SU-DHL-6 (cell line): Measurements from ENCODE around the gene CFHR4.

Experiments used
- H2AFZ ChIP-seq: fragments of 200-600 bp; sonication (generic); 2 replicates; pipeline ENCODE4 v1.6.1; 2014; ENCODE audit warnings: low read depth, mild to moderate bottlenecking, moderate library complexity, mixed read lengths, antibody characterized with exemption, low read length; ENCODE audit not compliant: severe bottlenecking
- H3F3A ChIP-seq: fragments of 200-600 bp; shearing (Covaris generic); 2 replicates; pipeline ENCODE4 v1.6.0; 2016; ENCODE audit warnings: antibody characterized with exemption, mild to moderate bottlenecking; ENCODE audit not compliant: insufficient read depth
- H3K27ac ChIP-seq: fragments of 200-600 bp; sonication (generic); 2 replicates; pipeline ENCODE4 v1.5.1; 2016; ENCODE audit warnings: low read depth, mild to moderate bottlenecking, low read length, moderate library complexity, mixed read lengths
- H3K27me3 ChIP-seq: fragments of 200-600 bp; sonication (generic), shearing (Covaris generic); 2 replicates; pipeline ENCODE4 v1.6.0; 2014; ENCODE audit warnings: mild to moderate bottlenecking, low read length
- H3K36me3 ChIP-seq: fragments of 200-600 bp; sonication (generic); 2 replicates; pipeline ENCODE4 v1.6.1; 2014; ENCODE audit warnings: mild to moderate bottlenecking, low read length, mixed read lengths
- H3K4me2 ChIP-seq: fragments of 300-600, 200-600 bp; shearing (Covaris generic), sonication (generic); 2 replicates; pipeline ENCODE4 v1.6.0; 2014; ENCODE audit warnings: low read length, low read depth, mild to moderate bottlenecking; ENCODE audit not compliant: poor library complexity, severe bottlenecking
- H3K4me3 ChIP-seq: fragments of 200-600 bp; sonication (generic); 2 replicates; pipeline ENCODE4 v1.5.1; 2014; ENCODE audit warnings: antibody characterized with exemption, low read length, mild to moderate bottlenecking, mixed read lengths; ENCODE audit not compliant: insufficient read depth, poor library complexity, severe bottlenecking
- H3K79me2 ChIP-seq: fragments of 200-600 bp; sonication (generic); 2 replicates; pipeline ENCODE4 v1.6.1; 2014; ENCODE audit warnings: mild to moderate bottlenecking, low read length, moderate library complexity; ENCODE audit not compliant: insufficient read depth
- H3K9ac ChIP-seq: fragments of 200-600 bp; sonication (generic); 2 replicates; pipeline ENCODE4 v1.7.0; 2014; ENCODE audit warnings: mild to moderate bottlenecking, low read length
- H3K9me2 ChIP-seq: fragments of 200-600 bp; sonication (generic); replicated peaks from 2 replicates; pipeline ENCODE4 v1.6.1; 2014; ENCODE audit warnings: low read length; ENCODE audit not compliant: insufficient read depth
- H3K9me3 ChIP-seq: fragments of 200-600 bp; sonication (generic); 2 replicates; pipeline ENCODE4 v1.6.1; 2014; ENCODE audit warnings: low read length, mixed read lengths; ENCODE audit not compliant: insufficient read depth
- H4K20me1 ChIP-seq: fragments of 200-600 bp; sonication (generic); 2 replicates; pipeline ENCODE4 v1.6.1; 2014; ENCODE audit warnings: low read depth, mild to moderate bottlenecking, antibody characterized with exemption, low read length, moderate library complexity, mixed read lengths
- EZH2phosphoT487 ChIP-seq: fragments of 200-600 bp; sonication (generic), shearing (Covaris generic); conservative IDR thresholded peaks from 2 replicates; pipeline ENCODE4 v1.6.1; 2018; ENCODE audit warnings: mild to moderate bottlenecking, antibody characterized with exemption, low read length, moderate library complexity, mixed read lengths
- TF ChIP-seq, protein P1 (sequence below): fragments of 200-600 bp; sonication (generic); IDR thresholded peaks from one replicate; pipeline ENCODE4 v1.5.1; 2017; ENCODE audit warnings: antibody characterized with exemption, mild to moderate bottlenecking, low read length, moderate library complexity; ENCODE audit not compliant: insufficient read depth, poor library complexity, severe bottlenecking

Gene CFHR4

DNA sequence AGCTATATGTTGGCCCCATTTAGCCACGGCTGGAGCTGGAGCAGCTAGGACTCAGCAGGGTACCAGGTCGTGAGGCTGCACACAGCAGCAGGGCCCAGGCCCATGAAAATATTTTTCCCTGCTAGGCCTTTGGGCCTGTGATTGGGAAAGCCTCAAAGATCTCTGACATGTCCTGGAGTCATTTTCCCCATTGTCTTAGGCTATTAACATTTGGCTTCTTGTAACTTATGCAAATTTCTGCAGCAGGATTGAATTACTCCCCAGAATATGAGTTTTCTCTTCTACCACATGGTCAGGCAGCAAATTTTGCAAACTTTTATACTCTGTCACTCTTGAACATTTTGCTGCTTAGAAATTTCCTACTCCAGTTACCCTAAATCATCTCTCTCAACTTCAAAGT, 66.9 kb downstream of the CFHR4 start:
- no peak overlapping the region for H3K4me3 ChIP-seq
- no peaks in the 10 kb centered on the region for H3K9me2 ChIP-seq
- H3K4me2 ChIP-seq = no peak overlapping the region
- no peaks in the 10 kb centered on the region for H4K20me1 ChIP-seq
- H2AFZ ChIP-seq = no peak overlapping the region
- no peaks in the 10 kb centered on the region for H3F3A ChIP-seq
- H3K79me2 ChIP-seq = no peaks in the 10 kb centered on the region
- H3K9me3 ChIP-seq = no peaks in the 10 kb centered on the region
- no peak overlapping the region for H3K9ac ChIP-seq
- no peak overlapping the region for H3K27ac ChIP-seq
- no peak for TF ChIP-seq EZH2phosphoT487
- TF ChIP-seq, protein P1, sequence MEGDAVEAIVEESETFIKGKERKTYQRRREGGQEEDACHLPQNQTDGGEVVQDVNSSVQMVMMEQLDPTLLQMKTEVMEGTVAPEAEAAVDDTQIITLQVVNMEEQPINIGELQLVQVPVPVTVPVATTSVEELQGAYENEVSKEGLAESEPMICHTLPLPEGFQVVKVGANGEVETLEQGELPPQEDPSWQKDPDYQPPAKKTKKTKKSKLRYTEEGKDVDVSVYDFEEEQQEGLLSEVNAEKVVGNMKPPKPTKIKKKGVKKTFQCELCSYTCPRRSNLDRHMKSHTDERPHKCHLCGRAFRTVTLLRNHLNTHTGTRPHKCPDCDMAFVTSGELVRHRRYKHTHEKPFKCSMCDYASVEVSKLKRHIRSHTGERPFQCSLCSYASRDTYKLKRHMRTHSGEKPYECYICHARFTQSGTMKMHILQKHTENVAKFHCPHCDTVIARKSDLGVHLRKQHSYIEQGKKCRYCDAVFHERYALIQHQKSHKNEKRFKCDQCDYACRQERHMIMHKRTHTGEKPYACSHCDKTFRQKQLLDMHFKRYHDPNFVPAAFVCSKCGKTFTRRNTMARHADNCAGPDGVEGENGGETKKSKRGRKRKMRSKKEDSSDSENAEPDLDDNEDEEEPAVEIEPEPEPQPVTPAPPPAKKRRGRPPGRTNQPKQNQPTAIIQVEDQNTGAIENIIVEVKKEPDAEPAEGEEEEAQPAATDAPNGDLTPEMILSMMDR = no peak
- no peaks in the 10 kb centered on the region for H3K36me3 ChIP-seq
- no peaks in the 10 kb centered on the region for H3K27me3 ChIP-seq

DNA sequence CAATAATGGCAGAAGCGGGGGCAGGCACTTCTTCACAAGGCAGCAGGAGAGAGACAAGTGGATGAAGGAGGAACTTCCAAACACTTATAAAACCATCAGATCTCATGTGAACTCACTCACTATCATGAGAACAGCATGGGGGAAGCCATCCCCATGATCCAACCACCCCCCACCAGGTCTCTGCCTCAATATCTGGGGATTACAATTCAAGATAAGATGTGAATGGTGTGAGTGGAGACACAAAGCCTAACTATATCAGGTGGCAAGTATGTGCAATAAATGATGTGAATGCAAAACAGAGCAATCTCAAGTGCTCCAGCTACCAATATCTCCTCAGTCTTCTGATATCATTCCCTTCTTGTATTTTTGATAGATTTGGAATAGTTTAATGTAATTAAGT, 68.1 kb downstream of the CFHR4 start:
- Histone ChIP-seq H3K9ac (no peak overlapping the region), H3K9me2 (no peaks in the 10 kb centered on the region), H3K27ac (no peak overlapping the region), H3K27me3 (no peaks in the 10 kb centered on the region), H3K9me3 (no peaks in the 10 kb centered on the region), H3K36me3 (no peaks in the 10 kb centered on the region), H3K4me3 (no peak overlapping the region), H3K4me2 (no peak overlapping the region), H4K20me1 (no peaks in the 10 kb centered on the region), H2AFZ (no peak overlapping the region), H3K79me2 (no peaks in the 10 kb centered on the region), H3F3A (no peaks in the 10 kb centered on the region)
- TF ChIP-seq EZH2phosphoT487 = no peak
- TF ChIP-seq, protein P1 = no peak

DNA sequence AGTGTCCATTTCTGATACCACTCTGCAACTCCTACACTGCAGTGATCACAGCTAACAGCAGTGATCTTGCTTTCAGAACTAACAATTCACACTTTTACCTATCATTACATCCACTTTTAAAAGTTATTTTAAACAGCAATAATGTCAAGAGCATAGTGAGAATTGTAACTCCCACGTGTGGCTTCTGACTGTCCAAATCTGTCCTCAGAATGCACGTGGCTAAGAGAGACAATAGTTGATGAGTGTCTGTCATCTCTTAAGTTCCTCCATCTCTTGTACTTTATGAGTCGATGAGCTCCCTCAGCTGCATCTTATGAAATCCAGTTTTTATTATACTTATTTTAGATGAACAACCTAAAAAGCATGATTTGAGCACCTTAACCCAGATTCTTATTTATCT, 73.0 kb downstream of the CFHR4 start:
- Histone ChIP-seq H3K9me2 (no peaks in the 10 kb centered on the region), H4K20me1 (no peaks in the 10 kb centered on the region), H3K4me3 (no peak overlapping the region), H3K79me2 (no peaks in the 10 kb centered on the region), H3K36me3 (no peaks in the 10 kb centered on the region), H3K4me2 (no peak overlapping the region), H3K27me3 (no peaks in the 10 kb centered on the region), H2AFZ (no peak overlapping the region), H3K9ac (no peak overlapping the region), H3F3A (no peaks in the 10 kb centered on the region), H3K9me3 (no peaks in the 10 kb centered on the region), H3K27ac (no peak overlapping the region)
- no peak for TF ChIP-seq EZH2phosphoT487
- TF ChIP-seq, protein P1 = no peak
